Body of pancreas (tissue), 4 donors: ENCODE measurements around the gene PKP2. TPM values are rescaled to one million over a fixed set of nuclear protein-coding genes. Genes with fewer than 3 reads are reported as not detected.
"Not testable (repeated sequence)": the region's sequence is repeated elsewhere in the genome, so short reads cannot be mapped to it uniquely, and the experiment has no call there.

Source experiments
- ATAC-seq: fragments of 150-250 bp; one replicate; pipeline ENCODE4 v1.9.1; 2016
- DNase-seq, 4 donors: peaks; one replicate each; pipeline ENCODE4 v3.0.0-alpha.2; 2019
- H3K27ac ChIP-seq, 4 donors: fragments of 200-600 bp; sonication (generic); 1 replicate in 3 of 4; 2 replicates in 1 of 4; pipeline versions ENCODE4 v1.5.1 to v1.6.1; 2016 to 2019; ENCODE audit warnings: mild to moderate bottlenecking in 1 of 4, mixed read lengths in 1 of 4, moderate library complexity in 1 of 4
- H3K27me3 ChIP-seq, 2 donors: fragments of 200-600 bp; sonication (generic); one replicate each; pipeline ENCODE4 v1.6.0; 2016; ENCODE audit warnings: mild to moderate bottlenecking in 1 of 2
- H3K36me3 ChIP-seq, 2 donors: fragments of 200-600 bp; sonication (generic); replicated peaks in 1 of 2; 2 replicates each; pipeline ENCODE4 v1.5.1; 2016; ENCODE audit warnings: low read depth in 2 of 2; ENCODE audit not compliant: insufficient read depth in 1 of 2
- H3K4me1 ChIP-seq: fragments of 200-600 bp; sonication (generic); one replicate; pipeline ENCODE4 v1.6.0; 2016
- H3K4me3 ChIP-seq, 2 donors: fragments of 200-600 bp; sonication (generic); 1 replicate in 1 of 2; 2 replicates in 1 of 2; pipeline ENCODE4 v1.5.1; 2016 to 2019
- H3K9me3 ChIP-seq, 3 donors: fragments of 200-600 bp; sonication (generic); 1 replicate in 2 of 3; 2 replicates in 1 of 3; pipeline ENCODE4 v1.5.1; 2016
- CTCF ChIP-seq, 7 experiments: fragments of 450-650 bp in 4 of 7; fragments of 200-600 bp in 3 of 7; sonication (generic) in 3 of 7; IDR thresholded peaks; one replicate each; pipeline ENCODE4 v1.5.1; 2016 to 2019; ENCODE audit warnings: antibody characterized with exemption in 7 of 7
- POLR2A ChIP-seq, 3 donors: fragments of 450-650 bp; IDR thresholded peaks; one replicate each; pipeline ENCODE4 v1.6.1; 2016; ENCODE audit warnings: antibody characterized with exemption in 3 of 3, mild to moderate bottlenecking in 2 of 3
- WGBS, 2 donors: methylation state at CpG; one replicate each; pipeline ENCODE4 v1.1.5; 2017; 5-methylcytosine and 5-hydroxymethylcytosine counted together
- intact Hi-C: fragments of 100-400 bp; cut with DNase I; formaldehyde crosslinking; loops from one replicate; pipeline ENCODE4 v1.15.1; 2023
- total RNA-seq, 2 donors: library from RNA; depleted of rRNA; stranded (reverse); fragments of >200 nt; gene quantifications; one replicate each; pipeline ENCODE4 v1.1.0, GENCODE V29; 2016

The PKP2 gene
- total RNA-seq, 2 donors from 2014 or later = 6.9 to 31.9 TPM

- ATAC-seq = no peak
- TF ChIP-seq POLR2A (IDR thresholded peaks at IDR 0.05) = no peak
- TF ChIP-seq CTCF (IDR thresholded peaks at IDR 0.05) = no peak
- 67 to 74% methylated on average over 7 of the region's 7 CpGs for WGBS, 2 donors
- H3K4me1 ChIP-seq = peaks cover 6% of the 10 kb centered on the region
- no peaks in the 10 kb centered on the region for H3K27me3 ChIP-seq
- no peak for DNase-seq
- intact Hi-C loops = no loop called here
- H3K36me3 ChIP-seq = no peaks in the 10 kb centered on the region
- no peak overlapping the region for H3K27ac ChIP-seq
- no peaks in the 10 kb centered on the region for H3K9me3 ChIP-seq
- no peak overlapping the region for H3K4me3 ChIP-seq
Observed at GRCh38 chr12:32863128-32863527, 33.4 kb downstream of the PKP2 start.

GRCh38 chr12:32861658-32862057, 34.9 kb downstream of the PKP2 start:
- H3K27me3 ChIP-seq, H3K27ac ChIP-seq, H3K9me3 ChIP-seq, H3K36me3 ChIP-seq, DNase-seq, ATAC-seq, intact Hi-C loops, H3K4me1 ChIP-seq, H3K4me3 ChIP-seq: not testable (repeated sequence)
- WGBS, 2 donors = 88 to 92% methylated on average over 2 of the region's 2 CpGs

- peak; percentile 60 for ATAC-seq
- H3K27ac ChIP-seq = peak overlapping the region in 2 of 4 donors; percentile 24 to 32
- no peak for TF ChIP-seq CTCF (IDR thresholded peaks at IDR 0.05)
- TF ChIP-seq POLR2A (IDR thresholded peaks at IDR 0.05) = no peak
Observed at GRCh38 chr12:32860192-32860591, 36.4 kb downstream of the PKP2 start.

GRCh38 chr12:32859389-32859788, 37.2 kb downstream of the PKP2 start:
- Histone ChIP-seq H3K27ac (peak overlapping the region in 1 of 4 donors; percentile 24), H3K4me3 (no peak overlapping the region), H3K4me1 (peaks cover 7% of the 10 kb centered on the region), H3K36me3 (no peaks in the 10 kb centered on the region), H3K27me3 (no peaks in the 10 kb centered on the region), H3K9me3 (no peaks in the 10 kb centered on the region)
- WGBS, 2 donors = 77 to 81% methylated on average over 1 of the region's 1 CpG
- no peak for TF ChIP-seq CTCF (IDR thresholded peaks at IDR 0.05)
- TF ChIP-seq POLR2A (IDR thresholded peaks at IDR 0.05) = no peak
- intact Hi-C loops = no loop called here
- DNase-seq (no peak), ATAC-seq (no peak)

More at GRCh38 chr12:32860192-32860591, 36.4 kb downstream of the PKP2 start:
- intact Hi-C loops = no loop called here
- DNase-seq = no peak
- no peak overlapping the region for H3K4me3 ChIP-seq
- H3K9me3 ChIP-seq = no peaks in the 10 kb centered on the region
- H3K4me1 ChIP-seq = peaks cover 6% of the 10 kb centered on the region
- H3K36me3 ChIP-seq = no peaks in the 10 kb centered on the region
- H3K27me3 ChIP-seq = no peaks in the 10 kb centered on the region

- Histone ChIP-seq H3K4me3 (no peak overlapping the region), H3K4me1 (peaks cover 6% of the 10 kb centered on the region), H3K9me3 (no peaks in the 10 kb centered on the region), H3K27me3 (no peaks in the 10 kb centered on the region), H3K36me3 (no peaks in the 10 kb centered on the region), H3K27ac (no peak overlapping the region)
- DNase-seq = no peak
- 75 to 77% methylated on average over 1 of the region's 1 CpG for WGBS, 2 donors
- TF ChIP-seq POLR2A (IDR thresholded peaks at IDR 0.05) = no peak
- TF ChIP-seq CTCF (IDR thresholded peaks at IDR 0.05) = no peak
- intact Hi-C loops = no loop called here
- no peak for ATAC-seq
Observed at GRCh38 chr12:32854716-32855115, 41.9 kb downstream of the PKP2 start.
